ENCODE results near the gene OR4D11. TPM values are rescaled to one million over a fixed set of nuclear protein-coding genes. Genes with fewer than 3 reads are reported as not detected.

Gene OR4D11
- total RNA-seq, 1 donor from 2014 or later: not detected

GRCh38 chr11:59463190-59463641 lies 40.2 kb upstream of the OR4D11 start:
- no peaks in the 10 kb centered on the region for H3K79me2 ChIP-seq (ENCODE audit: insufficient read depth, low read length)
- Mint-ChIP-seq H3K27ac (ENCODE audit: unreplicated experiment) (no peak overlapping the region), H3K9me3 (ENCODE audit: unreplicated experiment) (peaks cover 3% of the 10 kb centered on the region), H3K36me3 (ENCODE audit: low read depth, unreplicated experiment) (no peaks in the 10 kb centered on the region), H3K4me1 (ENCODE audit: low read depth, unreplicated experiment) (no peaks in the 10 kb centered on the region), H3K27me3 (ENCODE audit: low read depth, unreplicated experiment) (no peaks in the 10 kb centered on the region), H3K4me3 (ENCODE audit: unreplicated experiment) (no peak overlapping the region)
- no peak overlapping the region for H2AFZ ChIP-seq (ENCODE audit: low read depth, low read length)
- no peaks in the 10 kb centered on the region for H4K20me1 ChIP-seq (ENCODE audit: insufficient read depth, low read length)
- FAIRE-seq (no peak), DNase-seq (ENCODE audit: low read depth) (no peak)
- no peak for TF ChIP-seq EZH2 (IDR thresholded peaks at IDR 0.05; ENCODE audit: insufficient read depth, low read length)
- no peaks in the 10 kb centered on the region for H3K4me1 ChIP-seq (ENCODE audit: insufficient read depth, low read length)
- H3K4me3 ChIP-seq (ENCODE audit: insufficient read depth, low read depth, low read length): no peak overlapping the region
- H3K27ac ChIP-seq (ENCODE audit: low read depth, low read length): no peak overlapping the region
- no peak overlapping the region for H3K9ac ChIP-seq (ENCODE audit: low read length)
- H3K36me3 ChIP-seq (ENCODE audit: insufficient read depth, low read length): no peaks in the 10 kb centered on the region
- H3K9me3 ChIP-seq (ENCODE audit: insufficient read depth, low read depth, low read length): no peaks in the 10 kb centered on the region
- H3K27me3 ChIP-seq (ENCODE audit: insufficient read depth, low read length): no peaks in the 10 kb centered on the region
- no peak overlapping the region for H3K4me2 ChIP-seq (ENCODE audit: low read length)

- H3K79me2 ChIP-seq (ENCODE audit: insufficient read depth, low read length): no peaks in the 10 kb centered on the region
- FAIRE-seq (no peak), DNase-seq (ENCODE audit: low read depth) (no peak)
- no peak within 1 kb of the TSS for H3K4me3 ChIP-seq (ENCODE audit: insufficient read depth, low read depth, low read length)
- no peak within 1 kb of the TSS for H3K4me3 Mint-ChIP-seq (ENCODE audit: unreplicated experiment)
- H4K20me1 ChIP-seq (ENCODE audit: insufficient read depth, low read length): no peaks in the 10 kb centered on the region
- H3K27ac Mint-ChIP-seq (ENCODE audit: unreplicated experiment): no peak within 1 kb of the TSS
- no peak within 1 kb of the TSS for H3K4me2 ChIP-seq (ENCODE audit: low read length)
- H3K27me3 Mint-ChIP-seq (ENCODE audit: low read depth, unreplicated experiment): peaks cover 3% of the 10 kb centered on the region
- no peaks in the 10 kb centered on the region for H3K36me3 ChIP-seq (ENCODE audit: insufficient read depth, low read length)
- H3K4me1 Mint-ChIP-seq (ENCODE audit: low read depth, unreplicated experiment): no peaks in the 10 kb centered on the region
- H3K4me1 ChIP-seq (ENCODE audit: insufficient read depth, low read length): no peaks in the 10 kb centered on the region
- TF ChIP-seq EZH2 (IDR thresholded peaks at IDR 0.05; ENCODE audit: insufficient read depth, low read length) (no peak), CTCF (IDR thresholded peaks at IDR 0.05; ENCODE audit: insufficient read depth, low read depth, low read length) (no peak)
- no peak within 1 kb of the TSS for H3K27ac ChIP-seq (ENCODE audit: low read depth, low read length)
- no peaks in the 10 kb centered on the region for H3K27me3 ChIP-seq (ENCODE audit: insufficient read depth, low read length)
- H3K9ac ChIP-seq (ENCODE audit: low read length): no peak within 1 kb of the TSS
- no peaks in the 10 kb centered on the region for H3K9me3 Mint-ChIP-seq (ENCODE audit: unreplicated experiment)
- no peaks in the 10 kb centered on the region for H3K36me3 Mint-ChIP-seq (ENCODE audit: low read depth, unreplicated experiment)
- H3K9me3 ChIP-seq (ENCODE audit: insufficient read depth, low read depth, low read length): no peaks in the 10 kb centered on the region
- H2AFZ ChIP-seq (ENCODE audit: low read depth, low read length): no peak within 1 kb of the TSS
Measured at GRCh38 chr11:59473015-59473414, 30.4 kb upstream of the OR4D11 start, which contains the start of gene OR4D10. OR4D10 (plus strand) TSS chr11:59473315; CDS start chr11:59477430, 4,115 bp downstream.

- Histone ChIP-seq H3K27ac (ENCODE audit: low read depth, low read length) (no peak overlapping the region), H3K9ac (ENCODE audit: low read length) (no peak overlapping the region), H3K27me3 (ENCODE audit: insufficient read depth, low read length) (no peaks in the 10 kb centered on the region), H3K4me2 (ENCODE audit: low read length) (no peak overlapping the region), H3K4me3 (ENCODE audit: insufficient read depth, low read depth, low read length) (no peak overlapping the region), H4K20me1 (ENCODE audit: insufficient read depth, low read length) (no peaks in the 10 kb centered on the region), H3K9me3 (ENCODE audit: insufficient read depth, low read depth, low read length) (no peaks in the 10 kb centered on the region), H2AFZ (ENCODE audit: low read depth, low read length) (no peak overlapping the region), H3K4me1 (ENCODE audit: insufficient read depth, low read length) (no peaks in the 10 kb centered on the region), H3K36me3 (ENCODE audit: insufficient read depth, low read length) (no peaks in the 10 kb centered on the region), H3K79me2 (ENCODE audit: insufficient read depth, low read length) (no peaks in the 10 kb centered on the region)
- H3K4me1 Mint-ChIP-seq (ENCODE audit: low read depth, unreplicated experiment): no peaks in the 10 kb centered on the region
- FAIRE-seq: no peak
- TF ChIP-seq CTCF (IDR thresholded peaks at IDR 0.05; ENCODE audit: insufficient read depth, low read depth, low read length) (no peak), EZH2 (IDR thresholded peaks at IDR 0.05; ENCODE audit: insufficient read depth, low read length) (no peak)
- no peak for DNase-seq (ENCODE audit: low read depth)
- H3K9me3 Mint-ChIP-seq (ENCODE audit: unreplicated experiment): no peaks in the 10 kb centered on the region
- no peak overlapping the region for H3K27ac Mint-ChIP-seq (ENCODE audit: unreplicated experiment)
- H3K36me3 Mint-ChIP-seq (ENCODE audit: low read depth, unreplicated experiment): no peaks in the 10 kb centered on the region
- H3K27me3 Mint-ChIP-seq (ENCODE audit: low read depth, unreplicated experiment): peaks cover 3% of the 10 kb centered on the region
- no peak overlapping the region for H3K4me3 Mint-ChIP-seq (ENCODE audit: unreplicated experiment)
Measured at GRCh38 chr11:59475176-59475575, 28.2 kb upstream of the OR4D11 start.
